DND-41 (cell line): ENCODE results near the gene UBALD1.

Source experiments
- ATAC-seq: fragments of 200-7000 bp; cut with Tn5 transposase; 3 replicates; pipeline ENCODE4 v1.9.1; 2021; ENCODE audit warnings: low read depth; ENCODE audit not compliant: insufficient read depth
- DNase-seq: peaks from one replicate; pipeline ENCODE4 v3.0.0-alpha.2; 2020
- H2AFZ ChIP-seq: 2 replicates; pipeline ENCODE4 v1.6.0; 2012; ENCODE audit warnings: low read depth, low read length
- H3K27ac ChIP-seq: 2 replicates; pipeline ENCODE4 v1.5.1; 2012; ENCODE audit warnings: low read length, inconsistent platforms
- H3K27me3 ChIP-seq: fragments of 200-600 bp; sonication (generic); 2 replicates; pipeline ENCODE4 v1.6.0; 2012; ENCODE audit warnings: low read length, mild to moderate bottlenecking, inconsistent platforms; ENCODE audit not compliant: insufficient read depth, poor library complexity
- H3K36me3 ChIP-seq: 2 replicates; pipeline ENCODE4 v1.5.1; 2012; ENCODE audit warnings: low read length, inconsistent platforms; ENCODE audit not compliant: insufficient read depth
- H3K4me1 ChIP-seq: 2 replicates; pipeline ENCODE4 v1.5.1; 2012; ENCODE audit warnings: mild to moderate bottlenecking, low read length; ENCODE audit not compliant: insufficient read depth
- H3K4me2 ChIP-seq: 2 replicates; pipeline ENCODE4 v1.6.0; 2012; ENCODE audit warnings: mild to moderate bottlenecking, moderate library complexity, low read length, inconsistent platforms; ENCODE audit not compliant: insufficient read depth
- H3K4me3 ChIP-seq, 2 experiments: fragments of 200-600 bp in 1 of 2; shearing (Covaris generic) in 1 of 2; 2 replicates each; pipeline ENCODE4 v1.5.1; 2012 to 2016; ENCODE audit warnings: inconsistent platforms in 2 of 2, low read length in 2 of 2, mild to moderate bottlenecking in 2 of 2, low read depth in 1 of 2, moderate library complexity in 1 of 2
- H3K79me2 ChIP-seq: 2 replicates; pipeline ENCODE4 v1.6.0; 2012; ENCODE audit warnings: low read length, inconsistent platforms; ENCODE audit not compliant: insufficient read depth
- H3K9ac ChIP-seq: 2 replicates; pipeline ENCODE4 v1.6.0; 2012; ENCODE audit warnings: low read depth, mild to moderate bottlenecking, inconsistent platforms, low read length, moderate library complexity
- H3K9me3 ChIP-seq: 2 replicates; pipeline ENCODE4 v1.5.1; 2012; ENCODE audit warnings: low read length, moderate library complexity, mild to moderate bottlenecking, inconsistent platforms; ENCODE audit not compliant: insufficient read depth, severe bottlenecking
- H4K20me1 ChIP-seq: 2 replicates; pipeline ENCODE4 v1.6.0; 2012; ENCODE audit warnings: low read length; ENCODE audit not compliant: insufficient read depth
- EZH2 ChIP-seq: IDR thresholded peaks from 3 replicates; pipeline ENCODE4 v1.6.1; 2012; ENCODE audit warnings: borderline replicate concordance, low read depth, mild to moderate bottlenecking, moderate library complexity, low read length, inconsistent platforms; ENCODE audit not compliant: severe bottlenecking
- TF ChIP-seq, protein P1 (sequence below): IDR thresholded peaks from 2 replicates; pipeline ENCODE4 v1.5.1; 2012; ENCODE audit warnings: borderline replicate concordance, low read length, moderate library complexity, mild to moderate bottlenecking; ENCODE audit not compliant: poor library complexity, severe bottlenecking; ENCODE audit errors: extremely low read depth

The UBALD1 gene

DNA sequence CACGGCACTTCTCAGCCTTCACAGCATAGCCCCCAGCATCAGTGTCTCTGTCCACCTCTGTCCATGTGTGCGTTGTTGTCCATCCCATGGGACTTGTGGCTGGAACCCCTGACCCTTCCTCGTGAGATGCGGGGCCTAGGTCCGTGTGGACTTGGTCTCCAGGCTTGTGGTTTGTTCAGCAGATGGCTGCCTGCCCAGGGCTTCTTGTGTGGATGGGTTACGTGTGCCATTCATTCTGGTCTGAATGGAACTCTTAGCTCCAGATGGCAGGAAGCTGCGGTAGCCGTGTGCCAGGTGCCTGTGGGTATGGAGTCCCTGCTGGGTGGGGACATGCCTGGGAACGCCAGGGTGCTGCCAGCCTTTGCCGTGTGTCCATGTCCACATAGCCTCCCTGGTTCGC, 47.0 kb upstream of the UBALD1 start:
- H3K9me3 ChIP-seq, result no peaks in the 10 kb centered on the region
- H3K36me3 ChIP-seq, result peaks cover 52% of the 10 kb centered on the region
- peaks cover 13% of the 10 kb centered on the region; the same call in 1 of the 2 replicates for H3K79me2 ChIP-seq
- peak; percentile 64 for DNase-seq
- H3K4me1 ChIP-seq, result peaks cover 11% of the 10 kb centered on the region
- TF ChIP-seq, protein P1, sequence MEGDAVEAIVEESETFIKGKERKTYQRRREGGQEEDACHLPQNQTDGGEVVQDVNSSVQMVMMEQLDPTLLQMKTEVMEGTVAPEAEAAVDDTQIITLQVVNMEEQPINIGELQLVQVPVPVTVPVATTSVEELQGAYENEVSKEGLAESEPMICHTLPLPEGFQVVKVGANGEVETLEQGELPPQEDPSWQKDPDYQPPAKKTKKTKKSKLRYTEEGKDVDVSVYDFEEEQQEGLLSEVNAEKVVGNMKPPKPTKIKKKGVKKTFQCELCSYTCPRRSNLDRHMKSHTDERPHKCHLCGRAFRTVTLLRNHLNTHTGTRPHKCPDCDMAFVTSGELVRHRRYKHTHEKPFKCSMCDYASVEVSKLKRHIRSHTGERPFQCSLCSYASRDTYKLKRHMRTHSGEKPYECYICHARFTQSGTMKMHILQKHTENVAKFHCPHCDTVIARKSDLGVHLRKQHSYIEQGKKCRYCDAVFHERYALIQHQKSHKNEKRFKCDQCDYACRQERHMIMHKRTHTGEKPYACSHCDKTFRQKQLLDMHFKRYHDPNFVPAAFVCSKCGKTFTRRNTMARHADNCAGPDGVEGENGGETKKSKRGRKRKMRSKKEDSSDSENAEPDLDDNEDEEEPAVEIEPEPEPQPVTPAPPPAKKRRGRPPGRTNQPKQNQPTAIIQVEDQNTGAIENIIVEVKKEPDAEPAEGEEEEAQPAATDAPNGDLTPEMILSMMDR, result no peak
- TF ChIP-seq EZH2, result no peak
- peaks cover 28% of the 10 kb centered on the region for H4K20me1 ChIP-seq
- ATAC-seq, result peak; percentile 50
- no peak overlapping the region for H3K4me2 ChIP-seq
- no peak overlapping the region for H3K27ac ChIP-seq
- H2AFZ ChIP-seq, result no peak overlapping the region
- H3K9ac ChIP-seq, result no peak overlapping the region
- H3K27me3 ChIP-seq, result no peaks in the 10 kb centered on the region
- no peak overlapping the region for H3K4me3 ChIP-seq

- no peak overlapping the region for H3K9ac ChIP-seq
- ATAC-seq (peak; percentile 69), DNase-seq (peak; percentile 77)
- peaks cover 56% of the 10 kb centered on the region for H3K36me3 ChIP-seq
- no peak overlapping the region for H2AFZ ChIP-seq
- TF ChIP-seq, protein P1, result no peak
- no peak for TF ChIP-seq EZH2
- no peak overlapping the region for H3K4me3 ChIP-seq
- H4K20me1 ChIP-seq, result peaks cover 26% of the 10 kb centered on the region
- H3K4me2 ChIP-seq, result no peak overlapping the region
- H3K27me3 ChIP-seq, result no peaks in the 10 kb centered on the region
- no peak overlapping the region for H3K27ac ChIP-seq
- H3K9me3 ChIP-seq, result no peaks in the 10 kb centered on the region
- peaks cover 11% of the 10 kb centered on the region for H3K4me1 ChIP-seq
- peaks cover 13% of the 10 kb centered on the region; the same call in 1 of the 2 replicates for H3K79me2 ChIP-seq
These were observed 45.8 kb upstream of the UBALD1 start for GRCh38 chr16:4660454-4661007.

GRCh38 chr16:4659363-4660353, 45.0 kb upstream of the UBALD1 start:
- Histone ChIP-seq H3K9ac (no peak overlapping the region), H3K4me1 (peaks cover 7% of the 10 kb centered on the region), H4K20me1 (peaks cover 33% of the 10 kb centered on the region), H3K27me3 (no peaks in the 10 kb centered on the region), H3K4me3 (no peak overlapping the region), H3K4me2 (no peak overlapping the region), H3K9me3 (no peaks in the 10 kb centered on the region), H2AFZ (no peak overlapping the region), H3K36me3 (peaks cover 60% of the 10 kb centered on the region), H3K27ac (no peak overlapping the region), H3K79me2 (peaks cover 13% of the 10 kb centered on the region; the same call in 1 of the 2 replicates)
- DNase-seq (no peak), ATAC-seq (no peak)
- TF ChIP-seq, protein P1, result no peak
- no peak for TF ChIP-seq EZH2
